OCI-LY1 (cell line): ENCODE results near the gene LONP1.

ENCODE experiments used
- CTCF ChIP-seq: fragments of 200-600 bp; sonication (generic), shearing (Covaris generic); IDR thresholded peaks from 2 replicates; pipeline ENCODE4 v1.5.1; 2017; ENCODE audit warnings: mild to moderate bottlenecking, antibody characterized with exemption, low read length, moderate library complexity, mixed read lengths
- EZH2 ChIP-seq: fragments of 200-600 bp; sonication (generic), shearing (Covaris generic); IDR thresholded peaks from 2 replicates; pipeline ENCODE4 v1.8.0; 2017; ENCODE audit warnings: borderline replicate concordance, mixed run types, mild to moderate bottlenecking, antibody characterized with exemption, low read length, moderate library complexity, mixed read lengths

GRCh38 chr19:5762608-5763217 lies 42.8 kb upstream of the LONP1 start:
- TF ChIP-seq CTCF: no peak
- TF ChIP-seq EZH2: no peak
